Nephron (organoid): ENCODE data around the gene ZSWIM9.

Experiments used
- H3K27ac Mint-ChIP-seq, 3 experiments: 2 replicates each; pipeline ENCODE4 v1.8.0; 2020; ENCODE audit warnings: mixed read lengths in 3 of 3, mild to moderate bottlenecking in 2 of 3, moderate library complexity in 1 of 3
- H3K27me3 Mint-ChIP-seq: 2 replicates; pipeline ENCODE4 v1.8.0; 2021; ENCODE audit warnings: low read depth, mild to moderate bottlenecking, moderate library complexity, mixed read lengths
- H3K36me3 Mint-ChIP-seq: 2 replicates; pipeline ENCODE4 v1.8.0; 2020; ENCODE audit warnings: low read depth, mixed read lengths
- H3K4me1 Mint-ChIP-seq: 2 replicates; pipeline ENCODE4 v1.8.0; 2020; ENCODE audit warnings: mixed read lengths
- H3K4me3 Mint-ChIP-seq, 3 experiments: 2 replicates each; pipeline ENCODE4 v1.8.0; 2020; ENCODE audit warnings: mild to moderate bottlenecking in 3 of 3, mixed read lengths in 3 of 3, moderate library complexity in 2 of 3
- H3K9me3 Mint-ChIP-seq: 2 replicates; pipeline ENCODE4 v1.8.0; 2020; ENCODE audit warnings: mixed read lengths
- TF ChIP-seq, protein P1 (sequence below), 3 experiments: fragments of 200-600 bp; sonication (generic); IDR thresholded peaks; one replicate each; pipeline ENCODE4 v1.5.0; 2021; ENCODE audit warnings: antibody characterized with exemption in 3 of 3; ENCODE audit not compliant: unreplicated experiment in 3 of 3

Gene ZSWIM9

DNA sequence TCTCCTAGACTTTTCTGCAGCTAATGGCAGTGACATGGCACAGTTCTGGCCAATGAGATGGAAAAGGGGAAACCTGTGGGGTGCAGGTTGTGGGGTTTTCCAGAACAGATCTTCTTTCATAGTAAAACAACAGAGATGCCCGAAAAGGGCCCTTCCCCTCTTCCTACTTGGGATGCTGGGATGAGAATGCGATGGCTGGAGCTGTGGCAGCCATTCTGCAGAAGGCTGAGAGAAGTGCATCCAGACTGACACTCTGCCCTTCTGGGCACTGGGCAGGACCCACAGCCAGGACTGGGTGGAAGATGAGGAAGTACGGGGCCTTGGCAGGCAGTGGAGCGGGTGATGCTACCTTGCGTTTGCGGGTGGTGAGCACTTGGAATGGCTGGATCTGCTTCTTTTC, 42.9 kb upstream of the ZSWIM9 start:
- Mint-ChIP-seq H3K27me3 (no peaks in the 10 kb centered on the region), H3K27ac (no peak overlapping the region), H3K9me3 (no peaks in the 10 kb centered on the region), H3K4me1 (peaks cover 6% of the 10 kb centered on the region), H3K36me3 (peaks cover 68% of the 10 kb centered on the region), H3K4me3 (no peak overlapping the region)
- TF ChIP-seq, protein P1, sequence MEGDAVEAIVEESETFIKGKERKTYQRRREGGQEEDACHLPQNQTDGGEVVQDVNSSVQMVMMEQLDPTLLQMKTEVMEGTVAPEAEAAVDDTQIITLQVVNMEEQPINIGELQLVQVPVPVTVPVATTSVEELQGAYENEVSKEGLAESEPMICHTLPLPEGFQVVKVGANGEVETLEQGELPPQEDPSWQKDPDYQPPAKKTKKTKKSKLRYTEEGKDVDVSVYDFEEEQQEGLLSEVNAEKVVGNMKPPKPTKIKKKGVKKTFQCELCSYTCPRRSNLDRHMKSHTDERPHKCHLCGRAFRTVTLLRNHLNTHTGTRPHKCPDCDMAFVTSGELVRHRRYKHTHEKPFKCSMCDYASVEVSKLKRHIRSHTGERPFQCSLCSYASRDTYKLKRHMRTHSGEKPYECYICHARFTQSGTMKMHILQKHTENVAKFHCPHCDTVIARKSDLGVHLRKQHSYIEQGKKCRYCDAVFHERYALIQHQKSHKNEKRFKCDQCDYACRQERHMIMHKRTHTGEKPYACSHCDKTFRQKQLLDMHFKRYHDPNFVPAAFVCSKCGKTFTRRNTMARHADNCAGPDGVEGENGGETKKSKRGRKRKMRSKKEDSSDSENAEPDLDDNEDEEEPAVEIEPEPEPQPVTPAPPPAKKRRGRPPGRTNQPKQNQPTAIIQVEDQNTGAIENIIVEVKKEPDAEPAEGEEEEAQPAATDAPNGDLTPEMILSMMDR (IDR thresholded peaks at IDR 0.05; ENCODE audit: unreplicated experiment in 3 of 3), result no peak

DNA sequence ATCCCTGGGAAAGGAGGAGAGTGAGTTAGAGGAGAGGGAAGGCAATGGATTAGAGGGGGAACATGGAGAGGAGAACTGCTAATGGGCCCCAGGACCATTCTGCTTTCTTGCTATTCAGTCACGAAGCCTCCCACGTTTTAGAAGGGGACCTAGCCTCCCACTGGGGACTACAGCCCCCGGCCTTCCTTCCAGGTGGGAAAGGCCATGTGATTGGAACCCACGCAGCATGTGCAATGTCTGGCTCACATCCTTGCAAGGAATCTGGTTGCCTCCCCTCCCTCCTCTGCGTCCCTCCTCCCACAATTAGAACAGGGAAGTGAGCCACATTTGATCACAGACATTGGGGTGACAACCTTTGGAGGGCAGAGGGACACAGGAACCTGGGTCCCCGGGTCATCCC, 37.4 kb upstream of the ZSWIM9 start:
- TF ChIP-seq, protein P1 (IDR thresholded peaks at IDR 0.05; ENCODE audit: unreplicated experiment in 3 of 3), result no peak
- Mint-ChIP-seq H3K9me3 (no peaks in the 10 kb centered on the region), H3K36me3 (peaks cover 32% of the 10 kb centered on the region), H3K27me3 (no peaks in the 10 kb centered on the region), H3K4me3 (no peak overlapping the region), H3K4me1 (no peaks in the 10 kb centered on the region), H3K27ac (no peak overlapping the region)

DNA sequence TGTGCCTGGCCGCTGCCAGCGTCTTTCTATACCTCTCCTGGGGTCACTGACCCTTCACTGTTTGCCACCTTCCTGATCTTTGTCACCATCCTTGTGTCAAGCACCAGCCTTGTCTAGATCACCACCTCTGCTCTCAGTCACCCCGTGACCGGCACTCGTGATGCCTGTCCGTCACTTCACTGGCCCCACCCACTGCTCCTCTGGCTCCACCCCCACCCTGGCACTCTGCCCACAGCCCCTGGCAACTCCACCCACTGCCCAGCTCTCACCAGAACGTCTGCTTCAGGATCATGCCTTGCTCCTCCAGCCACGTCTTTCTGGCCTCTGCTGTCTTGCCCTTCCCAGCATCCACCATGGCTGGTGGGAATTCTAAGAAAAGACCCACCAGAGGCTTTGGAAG, 35.1 kb upstream of the ZSWIM9 start:
- H3K4me1 Mint-ChIP-seq, result no peaks in the 10 kb centered on the region
- peaks cover 28% of the 10 kb centered on the region for H3K36me3 Mint-ChIP-seq
- TF ChIP-seq, protein P1 (IDR thresholded peaks at IDR 0.05; ENCODE audit: unreplicated experiment in 3 of 3), result no peak
- H3K27ac Mint-ChIP-seq, result no peak overlapping the region
- no peak overlapping the region for H3K4me3 Mint-ChIP-seq
- no peaks in the 10 kb centered on the region for H3K9me3 Mint-ChIP-seq
- no peaks in the 10 kb centered on the region for H3K27me3 Mint-ChIP-seq

GRCh38 chr19:48136547-48136946, 33.9 kb upstream of the ZSWIM9 start:
- no peak overlapping the region for H3K4me3 Mint-ChIP-seq
- no peaks in the 10 kb centered on the region for H3K9me3 Mint-ChIP-seq
- TF ChIP-seq, protein P1 (IDR thresholded peaks at IDR 0.05; ENCODE audit: unreplicated experiment in 3 of 3), result no peak
- H3K4me1 Mint-ChIP-seq, result no peaks in the 10 kb centered on the region
- no peak overlapping the region for H3K27ac Mint-ChIP-seq
- H3K36me3 Mint-ChIP-seq, result peaks cover 21% of the 10 kb centered on the region
- no peaks in the 10 kb centered on the region for H3K27me3 Mint-ChIP-seq

- no peak overlapping the region for H3K4me3 Mint-ChIP-seq
- H3K36me3 Mint-ChIP-seq, result peaks cover 17% of the 10 kb centered on the region
- no peak overlapping the region for H3K27ac Mint-ChIP-seq
- no peaks in the 10 kb centered on the region for H3K9me3 Mint-ChIP-seq
- TF ChIP-seq, protein P1 (IDR thresholded peaks at IDR 0.05; ENCODE audit: unreplicated experiment in 3 of 3), result no peak
- H3K4me1 Mint-ChIP-seq, result no peaks in the 10 kb centered on the region
- no peaks in the 10 kb centered on the region for H3K27me3 Mint-ChIP-seq
Measured at GRCh38 chr19:48137411-48137810, 33.1 kb upstream of the ZSWIM9 start.

DNA sequence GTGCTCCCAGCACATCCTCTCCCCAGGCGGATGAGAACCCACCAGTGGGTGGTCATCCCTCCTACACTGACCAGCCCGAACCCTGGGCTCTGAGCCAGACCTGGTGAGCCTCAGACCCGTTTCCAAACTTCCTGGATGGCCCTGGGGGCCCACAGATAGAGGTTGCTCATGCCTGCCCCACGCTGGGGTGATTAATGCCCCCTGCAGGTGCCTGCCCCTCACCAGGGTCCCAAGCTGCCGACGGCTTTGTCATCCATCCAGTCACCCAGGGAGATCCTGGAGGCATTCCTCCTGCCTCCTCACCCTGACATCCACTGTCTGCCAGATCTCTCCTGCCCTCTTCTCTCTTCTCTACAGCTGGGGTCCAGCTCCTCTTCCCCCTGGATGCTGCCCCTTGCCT, 31.4 kb upstream of the ZSWIM9 start:
- TF ChIP-seq, protein P1 (IDR thresholded peaks at IDR 0.05; ENCODE audit: unreplicated experiment in 3 of 3), result no peak
- Mint-ChIP-seq H3K4me3 (no peak overlapping the region), H3K9me3 (no peaks in the 10 kb centered on the region), H3K27me3 (no peaks in the 10 kb centered on the region), H3K27ac (no peak overlapping the region), H3K36me3 (peaks cover 29% of the 10 kb centered on the region), H3K4me1 (no peaks in the 10 kb centered on the region)
